ENCODE measurements around the gene ADTRP.
"Not testable (repeated sequence)": the region's sequence is repeated elsewhere in the genome, so short reads cannot be mapped to it uniquely, and the experiment has no call there.

The ADTRP gene

GRCh38 chr6:11692451-11693376, 85.9 kb downstream of the ADTRP start:
- Mint-ChIP-seq H3K9me3 (no peaks in the 10 kb centered on the region), H3K4me1 (peaks cover 7% of the 10 kb centered on the region), H3K27ac (no peak overlapping the region), H3K36me3 (no peaks in the 10 kb centered on the region), H3K4me3 (no peak overlapping the region)
- ATAC-seq (peak; percentile 52), DNase-seq (ENCODE audit: low spot score in 2 of 2) (no peak)

- Mint-ChIP-seq H3K4me3 (no peak overlapping the region), H3K4me1 (peaks cover 7% of the 10 kb centered on the region), H3K36me3 (no peaks in the 10 kb centered on the region), H3K27ac (no peak overlapping the region), H3K9me3 (no peaks in the 10 kb centered on the region)
- DNase-seq (ENCODE audit: low spot score in 2 of 2) = no peak
- no peak for ATAC-seq
Observed at GRCh38 chr6:11689847-11690246, 88.8 kb downstream of the ADTRP start.

GRCh38 chr6:11689400-11689799, 89.2 kb downstream of the ADTRP start:
- H3K4me1 Mint-ChIP-seq; DNase-seq (ENCODE audit: low spot score in 2 of 2); H3K27ac Mint-ChIP-seq; H3K4me3 Mint-ChIP-seq; H3K9me3 Mint-ChIP-seq; ATAC-seq; H3K36me3 Mint-ChIP-seq: not testable (repeated sequence)

GRCh38 chr6:11688425-11688709, 90.2 kb downstream of the ADTRP start:
- Mint-ChIP-seq H3K4me1 (peaks cover 6% of the 10 kb centered on the region), H3K4me3 (no peak overlapping the region), H3K9me3 (no peaks in the 10 kb centered on the region), H3K27ac (no peak overlapping the region), H3K36me3 (no peaks in the 10 kb centered on the region)
- no peak for DNase-seq (ENCODE audit: low spot score in 2 of 2)
- ATAC-seq = no peak

GRCh38 chr6:11685481-11686093, 93.0 kb downstream of the ADTRP start:
- no peaks in the 10 kb centered on the region for H3K4me1 Mint-ChIP-seq
- ATAC-seq = no peak
- H3K9me3 Mint-ChIP-seq = no peaks in the 10 kb centered on the region
- no peak for DNase-seq (ENCODE audit: low spot score in 2 of 2)
- no peak overlapping the region for H3K4me3 Mint-ChIP-seq
- no peaks in the 10 kb centered on the region for H3K36me3 Mint-ChIP-seq
- no peak overlapping the region for H3K27ac Mint-ChIP-seq

GRCh38 chr6:11684901-11685480, 93.6 kb downstream of the ADTRP start:
- Mint-ChIP-seq H3K36me3 (no peaks in the 10 kb centered on the region), H3K9me3 (peaks cover 3% of the 10 kb centered on the region), H3K27ac (no peak overlapping the region), H3K4me3 (no peak overlapping the region), H3K4me1 (no peaks in the 10 kb centered on the region)
- DNase-seq (ENCODE audit: low spot score in 2 of 2) (no peak), ATAC-seq (no peak)

- H3K4me1 Mint-ChIP-seq = no peaks in the 10 kb centered on the region
- H3K9me3 Mint-ChIP-seq = peaks cover 3% of the 10 kb centered on the region
- no peaks in the 10 kb centered on the region for H3K36me3 Mint-ChIP-seq
- H3K4me3 Mint-ChIP-seq = no peak overlapping the region
- no peak overlapping the region for H3K27ac Mint-ChIP-seq
- DNase-seq (ENCODE audit: low spot score in 2 of 2) (no peak), ATAC-seq (no peak)
Observed at GRCh38 chr6:11683871-11684270, 94.7 kb downstream of the ADTRP start.

GRCh38 chr6:11682561-11682975, 96.0 kb downstream of the ADTRP start:
- Mint-ChIP-seq H3K36me3 (no peaks in the 10 kb centered on the region), H3K4me1 (no peaks in the 10 kb centered on the region), H3K4me3 (no peak overlapping the region), H3K27ac (no peak overlapping the region), H3K9me3 (peaks cover 3% of the 10 kb centered on the region)
- DNase-seq (ENCODE audit: low spot score in 2 of 2) (no peak), ATAC-seq (no peak)

GRCh38 chr6:11681770-11682169, 96.8 kb downstream of the ADTRP start:
- Mint-ChIP-seq H3K27ac (no peak overlapping the region), H3K36me3 (no peaks in the 10 kb centered on the region), H3K4me1 (no peaks in the 10 kb centered on the region), H3K9me3 (peaks cover 3% of the 10 kb centered on the region), H3K4me3 (no peak overlapping the region)
- DNase-seq (ENCODE audit: low spot score in 2 of 2) (no peak), ATAC-seq (no peak)

- H3K4me3 Mint-ChIP-seq = no peak overlapping the region
- no peaks in the 10 kb centered on the region for H3K4me1 Mint-ChIP-seq
- no peak for ATAC-seq
- DNase-seq (ENCODE audit: low spot score in 2 of 2) = no peak
- no peak overlapping the region for H3K27ac Mint-ChIP-seq
- no peaks in the 10 kb centered on the region for H3K36me3 Mint-ChIP-seq
- peaks cover 3% of the 10 kb centered on the region for H3K9me3 Mint-ChIP-seq
Observed at GRCh38 chr6:11681357-11681756, 97.2 kb downstream of the ADTRP start.

- not testable (repeated sequence) for H3K9me3 Mint-ChIP-seq; ATAC-seq; H3K36me3 Mint-ChIP-seq; DNase-seq (ENCODE audit: low spot score in 2 of 2); H3K4me1 Mint-ChIP-seq; H3K4me3 Mint-ChIP-seq; H3K27ac Mint-ChIP-seq
Observed at GRCh38 chr6:11680479-11680878, 98.1 kb downstream of the ADTRP start.

- peaks cover 3% of the 10 kb centered on the region for H3K9me3 Mint-ChIP-seq
- no peak for ATAC-seq
Observed at GRCh38 chr6:11679099-11679498, 99.5 kb downstream of the ADTRP start.

GRCh38 chr6:11675601-11676000, 103.0 kb downstream of the ADTRP start:
- Mint-ChIP-seq H3K9me3 (peaks cover 5% of the 10 kb centered on the region), H3K4me1 (no peaks in the 10 kb centered on the region), H3K27ac (no peak overlapping the region), H3K4me3 (no peak overlapping the region), H3K36me3 (no peaks in the 10 kb centered on the region)
- ATAC-seq = no peak
- no peak for DNase-seq (ENCODE audit: low spot score in 2 of 2)

More at GRCh38 chr6:11679099-11679498, 99.5 kb downstream of the ADTRP start:
- Mint-ChIP-seq H3K4me1 (no peaks in the 10 kb centered on the region), H3K27ac (no peak overlapping the region), H3K36me3 (no peaks in the 10 kb centered on the region), H3K4me3 (no peak overlapping the region)
- DNase-seq (ENCODE audit: low spot score in 2 of 2) = no peak

GRCh38 chr6:11672669-11673068, 105.9 kb downstream of the ADTRP start:
- Mint-ChIP-seq H3K4me1 (no peaks in the 10 kb centered on the region), H3K36me3 (no peaks in the 10 kb centered on the region), H3K4me3 (no peak overlapping the region), H3K27ac (no peak overlapping the region), H3K9me3 (peaks cover 2% of the 10 kb centered on the region)
- ATAC-seq (no peak), DNase-seq (ENCODE audit: low spot score in 2 of 2) (no peak)

GRCh38 chr6:11672256-11672655, 106.3 kb downstream of the ADTRP start:
- ATAC-seq (no peak), DNase-seq (ENCODE audit: low spot score in 2 of 2) (no peak)
- Mint-ChIP-seq H3K36me3 (no peaks in the 10 kb centered on the region), H3K4me1 (no peaks in the 10 kb centered on the region), H3K4me3 (no peak overlapping the region), H3K9me3 (peaks cover 2% of the 10 kb centered on the region), H3K27ac (no peak overlapping the region)

GRCh38 chr6:11669696-11670095, 108.9 kb downstream of the ADTRP start:
- Mint-ChIP-seq H3K9me3 (peaks cover 2% of the 10 kb centered on the region), H3K4me3 (no peak overlapping the region)

More at GRCh38 chr6:11669696-11670095, 108.9 kb downstream of the ADTRP start:
- H3K27ac Mint-ChIP-seq = no peak overlapping the region
- ATAC-seq (no peak), DNase-seq (ENCODE audit: low spot score in 2 of 2) (no peak)
- no peaks in the 10 kb centered on the region for H3K36me3 Mint-ChIP-seq
- peaks cover 10% of the 10 kb centered on the region for H3K4me1 Mint-ChIP-seq
